H1 (cell line): ENCODE results near the gene PAQR5. TPM values are rescaled to one million over a fixed set of nuclear protein-coding genes. Genes with fewer than 3 reads are reported as not detected.
A peak's percentile ranks its signal among the peaks of the same experiment; 100 is the strongest.

Source experiments
- CTCF ChIA-PET: fragments of 300-600 bp; sonication (Branson Sonifier 250); formaldehyde crosslinking; loops from one replicate; lab custom pipeline; 2021; ENCODE audit not compliant: partially characterized antibody; lab: Charles Lee
- POLR2A ChIA-PET: fragments of 300-600 bp; sonication (Branson Sonifier 250); formaldehyde crosslinking; loops from one replicate; lab custom pipeline; 2021; ENCODE audit warnings: inconsistent platforms; ENCODE audit not compliant: partially characterized antibody; lab: Charles Lee
- DNase-seq, 2 experiments: peaks; one replicate each; pipeline versions ENCODE4 v3.0.0 to v3.0.0-alpha.2; 2010 to 2022; ENCODE audit warnings: low spot score in 2 of 2, low read depth in 1 of 2, mixed read lengths in 1 of 2
- FAIRE-seq: peaks from 2 replicates; lab custom pipeline; 2011; peaks lifted over from hg19 to GRCh38; lab: Jason Lieb, UNC
- H2AFZ ChIP-seq: 2 replicates; pipeline ENCODE4 v1.8.1; 2012; ENCODE audit warnings: low read length, inconsistent platforms
- H2AK5ac ChIP-seq: 2 replicates; pipeline ENCODE4 v1.6.1; 2013; ENCODE audit warnings: low read depth, low read length
- H2BK120ac ChIP-seq: replicated peaks from 2 replicates; pipeline ENCODE3; 2013; ENCODE audit warnings: low read depth, low read length, inconsistent platforms
- H2BK12ac ChIP-seq: 2 replicates; pipeline ENCODE4 v1.6.1; 2013; ENCODE audit warnings: low read depth, low read length
- H2BK15ac ChIP-seq: 2 replicates; pipeline ENCODE4 v1.6.1; 2013; ENCODE audit warnings: low read length
- H2BK20ac ChIP-seq: 2 replicates; pipeline ENCODE4 v1.6.1; 2013; ENCODE audit warnings: low read length
- H2BK5ac ChIP-seq: 2 replicates; pipeline ENCODE4 v1.6.1; 2013; ENCODE audit warnings: low read depth, low read length
- H3K14ac ChIP-seq: 2 replicates; pipeline ENCODE4 v1.6.1; 2013; ENCODE audit warnings: inconsistent platforms; ENCODE audit not compliant: insufficient read length
- H3K18ac ChIP-seq: 2 replicates; pipeline ENCODE4 v1.6.1; 2013; ENCODE audit warnings: low read length; ENCODE audit errors: extremely low read depth
- H3K23ac ChIP-seq: 2 replicates; pipeline ENCODE4 v1.6.1; 2013; ENCODE audit warnings: inconsistent platforms; ENCODE audit not compliant: insufficient read length
- H3K23me2 ChIP-seq: 2 replicates; pipeline ENCODE4 v1.6.1; 2013; ENCODE audit warnings: low read depth, low read length
- H3K27ac ChIP-seq: 2 replicates; pipeline ENCODE4 v1.6.1; 2011; ENCODE audit warnings: low read depth, low read length, inconsistent platforms
- H3K27me3 ChIP-seq, 4 experiments: replicated peaks in 1 of 4; 1 replicate in 1 of 4; 2 replicates in 3 of 4; pipeline versions ENCODE4 v1.6.1 to v1.8.1; 2011 to 2013; ENCODE audit warnings: low read length in 3 of 4, mild to moderate bottlenecking in 3 of 4, inconsistent platforms in 2 of 4, mixed read lengths in 2 of 4, moderate library complexity in 1 of 4; ENCODE audit not compliant: control insufficient read depth in 3 of 4, insufficient read depth in 3 of 4; ENCODE audit errors: extremely low read depth in 1 of 4
- H3K36me3 ChIP-seq, 4 experiments: 2 replicates each; pipeline versions ENCODE4 v1.6.1 to v1.8.1; 2011 to 2013; ENCODE audit warnings: mild to moderate bottlenecking in 4 of 4, low read length in 3 of 4, moderate library complexity in 2 of 4, control low read depth in 1 of 4, inconsistent platforms in 1 of 4; ENCODE audit not compliant: insufficient read depth in 4 of 4, control insufficient read depth in 2 of 4
- H3K4ac ChIP-seq: replicated peaks from 2 replicates; pipeline ENCODE3; 2013; ENCODE audit warnings: low read length, low read depth, mixed read lengths, inconsistent platforms; ENCODE audit not compliant: insufficient read length
- H3K4me1 ChIP-seq, 4 experiments: replicated peaks in 1 of 4; 1 replicate in 1 of 4; 2 replicates in 3 of 4; pipeline versions ENCODE4 v1.6.1 to v1.8.1; 2011 to 2013; ENCODE audit warnings: low read length in 3 of 4, inconsistent platforms in 2 of 4, mixed read lengths in 1 of 4; ENCODE audit not compliant: insufficient read depth in 4 of 4, control insufficient read depth in 3 of 4
- H3K4me2 ChIP-seq, 2 experiments: 2 replicates each; pipeline versions ENCODE4 v1.6.1 to v1.8.1; 2011 to 2013; ENCODE audit warnings: low read depth in 2 of 2, low read length in 2 of 2, control low read depth in 1 of 2, inconsistent platforms in 1 of 2, mild to moderate bottlenecking in 1 of 2; ENCODE audit not compliant: insufficient read depth in 1 of 2
- H3K4me3 ChIP-seq, 4 experiments: fragments of 200-600, 300-600 bp in 1 of 4; sonication (generic), shearing (Covaris generic), sonication (Bioruptor Twin) in 1 of 4; 2 replicates each; pipeline versions ENCODE4 v1.5.1 to v1.8.1; 2011 to 2016; ENCODE audit warnings: low read length in 4 of 4, low read depth in 3 of 4, control low read depth in 2 of 4, inconsistent platforms in 2 of 4, mild to moderate bottlenecking in 2 of 4, mixed read lengths in 1 of 4, moderate library complexity in 1 of 4; ENCODE audit not compliant: insufficient read depth in 2 of 4; ENCODE audit errors: extremely low read depth in 1 of 4
- H3K56ac ChIP-seq: replicated peaks from 2 replicates; pipeline ENCODE3; 2013; ENCODE audit warnings: low read depth, mild to moderate bottlenecking, mixed read lengths, low read length, inconsistent platforms; ENCODE audit not compliant: insufficient read length
- H3K79me1 ChIP-seq: 2 replicates; pipeline ENCODE4 v1.6.1; 2013; ENCODE audit warnings: low read depth, low read length, control low read depth
- H3K79me2 ChIP-seq, 2 experiments: 2 replicates each; pipeline versions ENCODE4 v1.6.1 to v1.8.1; 2012 to 2013; ENCODE audit warnings: low read length in 2 of 2, mild to moderate bottlenecking in 2 of 2, inconsistent platforms in 1 of 2; ENCODE audit not compliant: insufficient read depth in 2 of 2, control insufficient read depth in 1 of 2
- H3K9ac ChIP-seq, 4 experiments: replicated peaks in 1 of 4; 1 replicate in 1 of 4; 2 replicates in 3 of 4; pipeline versions ENCODE4 v1.6.1 to v1.8.1; 2011 to 2013; ENCODE audit warnings: low read depth in 3 of 4, low read length in 3 of 4, control low read depth in 2 of 4, mild to moderate bottlenecking in 2 of 4, moderate library complexity in 2 of 4, inconsistent platforms in 1 of 4; ENCODE audit errors: extremely low read depth in 1 of 4
- H3K9me3 ChIP-seq, 2 experiments: 2 replicates each; pipeline versions ENCODE4 v1.6.1 to v1.8.1; 2012 to 2013; ENCODE audit warnings: mild to moderate bottlenecking in 2 of 2, moderate library complexity in 2 of 2, control low read depth in 1 of 2, inconsistent platforms in 1 of 2, low read depth in 1 of 2, low read length in 1 of 2, mixed read lengths in 1 of 2; ENCODE audit not compliant: insufficient read depth in 2 of 2
- H4K20me1 ChIP-seq, 2 experiments: replicated peaks in 1 of 2; 2 replicates each; pipeline versions ENCODE3 to v1.8.1; 2011 to 2013; ENCODE audit warnings: inconsistent platforms in 2 of 2, low read length in 2 of 2, mild to moderate bottlenecking in 1 of 2; ENCODE audit not compliant: insufficient read depth in 2 of 2, control insufficient read depth in 1 of 2
- H4K5ac ChIP-seq: 2 replicates; pipeline ENCODE4 v1.6.1; 2013; ENCODE audit warnings: low read length, low read depth, mixed read lengths, inconsistent platforms; ENCODE audit not compliant: insufficient read length
- H4K8ac ChIP-seq: 2 replicates; pipeline ENCODE4 v1.8.0; 2013; ENCODE audit warnings: mild to moderate bottlenecking, moderate library complexity, low read length, inconsistent platforms; ENCODE audit not compliant: insufficient read depth; ENCODE audit errors: extremely low read depth
- H4K91ac ChIP-seq: replicated peaks from 2 replicates; pipeline ENCODE3; 2013; ENCODE audit warnings: low read length, mixed read lengths, inconsistent platforms; ENCODE audit not compliant: insufficient read length
- ATF3 ChIP-seq: IDR thresholded peaks from 2 replicates; pipeline ENCODE4 v1.6.1; 2011; ENCODE audit warnings: low read depth, mild to moderate bottlenecking, low read length; ENCODE audit not compliant: insufficient read depth
- BACH1 ChIP-seq: IDR thresholded peaks from 2 replicates; pipeline ENCODE4 v1.6.1; 2012; ENCODE audit warnings: low read length, improper control_type of control experiment
- CBX8 ChIP-seq: fragments of 300-800, 300-1000 bp; sonication (generic); IDR thresholded peaks from 2 replicates; pipeline ENCODE4 v1.7.1; 2016; ENCODE audit warnings: low read depth, low read length, borderline replicate concordance
- TEAD4 ChIP-seq: IDR thresholded peaks from 2 replicates; pipeline ENCODE4 v1.6.1; 2012; ENCODE audit warnings: low read depth, low read length, inconsistent platforms, mixed read lengths
- WGBS, 2 experiments: shearing (Covaris generic) in 1 of 2; methylation state at CpG; one replicate each; pipeline versions ENCODE4 v1.1.6 to v1.1.7; 2013 to 2015; ENCODE audit warnings: low lambda C conversion rate in 2 of 2, mixed read lengths in 2 of 2, inconsistent platforms in 1 of 2, low coverage in 1 of 2, missing lambda C conversion rate in 1 of 2; ENCODE audit not compliant: insufficient replicate concordance in 2 of 2, insufficient coverage in 1 of 2, insufficient read length in 1 of 2; ENCODE audit errors: extremely low coverage in 1 of 2, missing lambda C conversion rate in 1 of 2; 5-methylcytosine and 5-hydroxymethylcytosine counted together
- polyA plus RNA-seq, 7 experiments: library from polyadenylated mRNA; depleted of rRNA in 3 of 7; stranded (reverse) in 5 of 7; unstranded in 2 of 7; fragments of >200 nt in 5 of 7; fragments of 200-250 nt in 2 of 7; gene quantifications; 1 replicate in 5 of 7; 2 replicates in 1 of 7; 4 replicates in 1 of 7; pipeline versions ENCODE4 v1.2.1 to v1.2.3, GENCODE V29; 2011 to 2013; ENCODE audit warnings: missing spikeins in 2 of 7, mixed read lengths in 2 of 7
- total RNA-seq: library from RNA; stranded (reverse); fragmentation: NEBNext Ultra II Directional; extraction: Animal tissue kit (Norgen Biotek cat#: 25700); gene quantifications from 2 replicates; pipeline ENCODE4 v1.2.1, GENCODE V29; 2021

Gene PAQR5
- total and polyA plus RNA-seq, 2 of the 8 experiments (the other 6 are each of a cell fraction or from before 2014, with no cell fraction given) = 8.7 to 18.1 TPM

GRCh38 chr15:69305933-69306568 lies 7.3 kb downstream of the PAQR5 start:
- no peak overlapping the region for H4K5ac ChIP-seq
- H2AK5ac ChIP-seq = no peak overlapping the region
- peaks cover 0 to 3% (median 1%) of the 10 kb centered on the region in 4 experiments; a peak in 1 of 7 replicates for H3K27me3 ChIP-seq
- H3K23me2 ChIP-seq = peaks cover 2% of the 10 kb centered on the region; the same call in 1 of the 2 replicates
- DNase-seq (no peak), FAIRE-seq (no peak)
- no peaks in the 10 kb centered on the region; a peak in 1 of 4 replicates for H3K79me2 ChIP-seq
- no peak overlapping the region for H3K27ac ChIP-seq
- no peak overlapping the region for H3K56ac ChIP-seq
- H3K9me3 ChIP-seq = no peaks in the 10 kb centered on the region
- no peak overlapping the region for H3K23ac ChIP-seq
- no peak overlapping the region for H2BK15ac ChIP-seq
- H3K4me2 ChIP-seq = no peak overlapping the region
- peaks cover 5% of the 10 kb centered on the region for H3K79me1 ChIP-seq
- H2BK5ac ChIP-seq = peak overlapping the region; percentile 52; the same call in 1 of the 2 replicates
- POLR2A ChIA-PET = interaction anchor here (0.6 kb wide), 1 partner anchor 16 kb away, joined by 3 read pairs; no protein-coding TSS in a partner anchor
- H3K4me1 ChIP-seq = peaks cover 0 to 9% (median 4%) of the 10 kb centered on the region in 4 experiments
- no peak overlapping the region for H2BK120ac ChIP-seq
- 90% methylated on average over 8 of the region's 9 CpGs; no CpG with 5 or more reads in 1 of the 2 experiments for WGBS, 2 experiments
- H4K20me1 ChIP-seq = no peaks in the 10 kb centered on the region
- no peak overlapping the region for H3K18ac ChIP-seq
- H3K36me3 ChIP-seq = no peaks in the 10 kb centered on the region; a peak in 4 of 8 replicates
- H3K9ac ChIP-seq = no peak overlapping the region
- H3K4ac ChIP-seq = no peak overlapping the region
- H4K91ac ChIP-seq = no peak overlapping the region
- H3K14ac ChIP-seq = no peak overlapping the region
- CTCF ChIA-PET = interaction anchor here (0.7 to 0.9 kb wide), 3 partner anchors 89 to 251 kb away, joined by 3 read pairs; no protein-coding TSS in a partner anchor
- H2BK12ac ChIP-seq = peak overlapping the region; percentile 75; the same call in 1 of the 2 replicates
- TF ChIP-seq ATF3 = no peak
- no peak for TF ChIP-seq BACH1
- TF ChIP-seq TEAD4 = peak; percentile 73
- no peak for TF ChIP-seq CBX8
- H4K8ac ChIP-seq = no peak overlapping the region
- H3K4me3 ChIP-seq = no peak overlapping the region
- no peak overlapping the region for H2BK20ac ChIP-seq
- no peak overlapping the region for H2AFZ ChIP-seq
